ENCODE results near the gene LDB2. TPM values are rescaled to one million over a fixed set of nuclear protein-coding genes. Genes with fewer than 3 reads are reported as not detected.
"Not testable (repeated sequence)": the region's sequence is repeated elsewhere in the genome, so short reads cannot be mapped to it uniquely, and the experiment has no call there.

LDB2 gene
- polyA plus RNA-seq, result 1 to 10 TPM; 3.5 to 4.4 TPM

GRCh38 chr4:16897991-16898827, at the start of gene LDB2:
TSS of gene LDB2 (minus strand) at chr4:16898645.
- H3K4me3 ChIP-seq (ENCODE audit: low read depth in 1 of 2, low read length in 2 of 2), result peak within 1 kb of the TSS; percentile 43 to 48
- H3K36me3 ChIP-seq (ENCODE audit: control insufficient read depth in 2 of 2, insufficient read depth in 2 of 2, low read length in 1 of 2), result no peaks in the 10 kb centered on the region
- no peaks in the 10 kb centered on the region for H3K27me3 ChIP-seq (ENCODE audit: control insufficient read depth in 1 of 2, insufficient read depth in 2 of 2, low read length in 2 of 2)
- H3K27ac ChIP-seq (ENCODE audit: low read depth in 2 of 2, low read length in 1 of 2), result peak within 1 kb of the TSS; percentile 70
- no peaks in the 10 kb centered on the region for H3K9me3 ChIP-seq (ENCODE audit: control insufficient read depth in 2 of 2, insufficient read depth in 1 of 2, low read depth in 1 of 2, low read length in 1 of 2)
- H3K4me1 ChIP-seq (ENCODE audit: control insufficient read depth in 2 of 2, insufficient read depth in 2 of 2, low read length in 1 of 2), result no peaks in the 10 kb centered on the region
- WGBS, 2 donors, result 11 to 23% methylated on average over 17 to 18 of the region's 18 CpGs

GRCh38 chr4:16942491-16942890, 44.0 kb upstream of the LDB2 start:
- no peak overlapping the region for H3K27ac ChIP-seq (ENCODE audit: low read depth in 2 of 2, low read length in 1 of 2)
- H3K36me3 ChIP-seq (ENCODE audit: control insufficient read depth in 2 of 2, insufficient read depth in 2 of 2, low read length in 1 of 2), result no peaks in the 10 kb centered on the region
- 97 to 98% methylated on average over 13 of the region's 14 CpGs for WGBS, 2 donors
- H3K27me3 ChIP-seq (ENCODE audit: control insufficient read depth in 1 of 2, insufficient read depth in 2 of 2, low read length in 2 of 2), result no peaks in the 10 kb centered on the region
- no peaks in the 10 kb centered on the region for H3K4me1 ChIP-seq (ENCODE audit: control insufficient read depth in 2 of 2, insufficient read depth in 2 of 2, low read length in 1 of 2)
- no peak overlapping the region for H3K4me3 ChIP-seq (ENCODE audit: low read depth in 1 of 2, low read length in 2 of 2)
- H3K9me3 ChIP-seq (ENCODE audit: control insufficient read depth in 2 of 2, insufficient read depth in 1 of 2, low read depth in 1 of 2, low read length in 1 of 2), result no peaks in the 10 kb centered on the region

GRCh38 chr4:16939178-16939577, 40.7 kb upstream of the LDB2 start:
- no peaks in the 10 kb centered on the region for H3K9me3 ChIP-seq (ENCODE audit: control insufficient read depth in 2 of 2, insufficient read depth in 1 of 2, low read depth in 1 of 2, low read length in 1 of 2)
- H3K27me3 ChIP-seq (ENCODE audit: control insufficient read depth in 1 of 2, insufficient read depth in 2 of 2, low read length in 2 of 2), result no peaks in the 10 kb centered on the region
- 91 to 93% methylated on average over 2 of the region's 2 CpGs for WGBS, 2 donors
- H3K27ac ChIP-seq (ENCODE audit: low read depth in 2 of 2, low read length in 1 of 2), result no peak overlapping the region
- H3K36me3 ChIP-seq (ENCODE audit: control insufficient read depth in 2 of 2, insufficient read depth in 2 of 2, low read length in 1 of 2), result no peaks in the 10 kb centered on the region
- H3K4me3 ChIP-seq (ENCODE audit: low read depth in 1 of 2, low read length in 2 of 2), result no peak overlapping the region
- no peaks in the 10 kb centered on the region for H3K4me1 ChIP-seq (ENCODE audit: control insufficient read depth in 2 of 2, insufficient read depth in 2 of 2, low read length in 1 of 2)

GRCh38 chr4:16938512-16939040, 40.1 kb upstream of the LDB2 start:
- H3K4me3 ChIP-seq (ENCODE audit: low read depth in 1 of 2, low read length in 2 of 2), result no peak overlapping the region
- H3K36me3 ChIP-seq (ENCODE audit: control insufficient read depth in 2 of 2, insufficient read depth in 2 of 2, low read length in 1 of 2), result no peaks in the 10 kb centered on the region
- no peaks in the 10 kb centered on the region for H3K9me3 ChIP-seq (ENCODE audit: control insufficient read depth in 2 of 2, insufficient read depth in 1 of 2, low read depth in 1 of 2, low read length in 1 of 2)
- no peak overlapping the region for H3K27ac ChIP-seq (ENCODE audit: low read depth in 2 of 2, low read length in 1 of 2)
- no peaks in the 10 kb centered on the region for H3K4me1 ChIP-seq (ENCODE audit: control insufficient read depth in 2 of 2, insufficient read depth in 2 of 2, low read length in 1 of 2)
- 74 to 81% methylated on average over 6 of the region's 6 CpGs for WGBS, 2 donors
- no peaks in the 10 kb centered on the region for H3K27me3 ChIP-seq (ENCODE audit: control insufficient read depth in 1 of 2, insufficient read depth in 2 of 2, low read length in 2 of 2)

- Histone ChIP-seq H3K27me3 (ENCODE audit: control insufficient read depth in 1 of 2, insufficient read depth in 2 of 2, low read length in 2 of 2) (no peaks in the 10 kb centered on the region), H3K36me3 (ENCODE audit: control insufficient read depth in 2 of 2, insufficient read depth in 2 of 2, low read length in 1 of 2) (no peaks in the 10 kb centered on the region), H3K4me1 (ENCODE audit: control insufficient read depth in 2 of 2, insufficient read depth in 2 of 2, low read length in 1 of 2) (no peaks in the 10 kb centered on the region), H3K9me3 (ENCODE audit: control insufficient read depth in 2 of 2, insufficient read depth in 1 of 2, low read depth in 1 of 2, low read length in 1 of 2) (no peaks in the 10 kb centered on the region), H3K4me3 (ENCODE audit: low read depth in 1 of 2, low read length in 2 of 2) (no peak overlapping the region), H3K27ac (ENCODE audit: low read depth in 2 of 2, low read length in 1 of 2) (no peak overlapping the region)
- 73 to 76% methylated on average over 5 of the region's 5 CpGs for WGBS, 2 donors
Measured at GRCh38 chr4:16931339-16932305, 33.2 kb upstream of the LDB2 start.

- no peaks in the 10 kb centered on the region for H3K4me1 ChIP-seq (ENCODE audit: control insufficient read depth in 2 of 2, insufficient read depth in 2 of 2, low read length in 1 of 2)
- H3K4me3 ChIP-seq (ENCODE audit: low read depth in 1 of 2, low read length in 2 of 2), result no peak overlapping the region
- H3K36me3 ChIP-seq (ENCODE audit: control insufficient read depth in 2 of 2, insufficient read depth in 2 of 2, low read length in 1 of 2), result no peaks in the 10 kb centered on the region
- WGBS, 2 donors, result 53 to 66% methylated on average over 1 of the region's 1 CpG
- no peaks in the 10 kb centered on the region for H3K27me3 ChIP-seq (ENCODE audit: control insufficient read depth in 1 of 2, insufficient read depth in 2 of 2, low read length in 2 of 2)
- no peak overlapping the region for H3K27ac ChIP-seq (ENCODE audit: low read depth in 2 of 2, low read length in 1 of 2)
- H3K9me3 ChIP-seq (ENCODE audit: control insufficient read depth in 2 of 2, insufficient read depth in 1 of 2, low read depth in 1 of 2, low read length in 1 of 2), result no peaks in the 10 kb centered on the region
Measured at GRCh38 chr4:16926214-16926613, 27.8 kb upstream of the LDB2 start.

- not testable (repeated sequence) for H3K27me3 ChIP-seq (ENCODE audit: control insufficient read depth in 1 of 2, insufficient read depth in 2 of 2, low read length in 2 of 2)
- WGBS, 2 donors, result 88 to 92% methylated on average over 4 of the region's 4 CpGs
Measured at GRCh38 chr4:16918716-16919115, 20.3 kb upstream of the LDB2 start.

GRCh38 chr4:16916719-16917337, 18.4 kb upstream of the LDB2 start:
- 64 to 75% methylated on average over 13 of the region's 13 CpGs for WGBS, 2 donors
- Histone ChIP-seq H3K9me3 (ENCODE audit: control insufficient read depth in 2 of 2, insufficient read depth in 1 of 2, low read depth in 1 of 2, low read length in 1 of 2) (no peaks in the 10 kb centered on the region), H3K36me3 (ENCODE audit: control insufficient read depth in 2 of 2, insufficient read depth in 2 of 2, low read length in 1 of 2) (no peaks in the 10 kb centered on the region), H3K4me1 (ENCODE audit: control insufficient read depth in 2 of 2, insufficient read depth in 2 of 2, low read length in 1 of 2) (no peaks in the 10 kb centered on the region), H3K4me3 (ENCODE audit: low read depth in 1 of 2, low read length in 2 of 2) (no peak overlapping the region), H3K27ac (ENCODE audit: low read depth in 2 of 2, low read length in 1 of 2) (no peak overlapping the region), H3K27me3 (ENCODE audit: control insufficient read depth in 1 of 2, insufficient read depth in 2 of 2, low read length in 2 of 2) (no peaks in the 10 kb centered on the region)

More at GRCh38 chr4:16918716-16919115, 20.3 kb upstream of the LDB2 start:
- H3K9me3 ChIP-seq (ENCODE audit: control insufficient read depth in 2 of 2, insufficient read depth in 1 of 2, low read depth in 1 of 2, low read length in 1 of 2); H3K4me3 ChIP-seq (ENCODE audit: low read depth in 1 of 2, low read length in 2 of 2); H3K27ac ChIP-seq (ENCODE audit: low read depth in 2 of 2, low read length in 1 of 2); H3K36me3 ChIP-seq (ENCODE audit: control insufficient read depth in 2 of 2, insufficient read depth in 2 of 2, low read length in 1 of 2); H3K4me1 ChIP-seq (ENCODE audit: control insufficient read depth in 2 of 2, insufficient read depth in 2 of 2, low read length in 1 of 2): not testable (repeated sequence)

- Histone ChIP-seq H3K4me1 (ENCODE audit: control insufficient read depth in 2 of 2, insufficient read depth in 2 of 2, low read length in 1 of 2) (no peaks in the 10 kb centered on the region), H3K27ac (ENCODE audit: low read depth in 2 of 2, low read length in 1 of 2) (no peak overlapping the region), H3K36me3 (ENCODE audit: control insufficient read depth in 2 of 2, insufficient read depth in 2 of 2, low read length in 1 of 2) (no peaks in the 10 kb centered on the region), H3K4me3 (ENCODE audit: low read depth in 1 of 2, low read length in 2 of 2) (no peak overlapping the region), H3K27me3 (ENCODE audit: control insufficient read depth in 1 of 2, insufficient read depth in 2 of 2, low read length in 2 of 2) (no peaks in the 10 kb centered on the region), H3K9me3 (ENCODE audit: control insufficient read depth in 2 of 2, insufficient read depth in 1 of 2, low read depth in 1 of 2, low read length in 1 of 2) (no peaks in the 10 kb centered on the region)
- 76 to 82% methylated on average over 2 of the region's 2 CpGs for WGBS, 2 donors
Measured at GRCh38 chr4:16916031-16916430, 17.6 kb upstream of the LDB2 start.
